HG03354 (cell line): ENCODE results near the gene EPN3.
A peak's percentile ranks its signal among the peaks of the same experiment; 100 is the strongest.

Experiments
- ATAC-seq: cut with Tn5 transposase; IDR thresholded peaks from one replicate; pipeline ENCODE4 v1.9.1; 2021; ENCODE audit warnings: mild to moderate bottlenecking; ENCODE audit not compliant: unreplicated experiment, poor library complexity, severe bottlenecking

EPN3 gene

DNA sequence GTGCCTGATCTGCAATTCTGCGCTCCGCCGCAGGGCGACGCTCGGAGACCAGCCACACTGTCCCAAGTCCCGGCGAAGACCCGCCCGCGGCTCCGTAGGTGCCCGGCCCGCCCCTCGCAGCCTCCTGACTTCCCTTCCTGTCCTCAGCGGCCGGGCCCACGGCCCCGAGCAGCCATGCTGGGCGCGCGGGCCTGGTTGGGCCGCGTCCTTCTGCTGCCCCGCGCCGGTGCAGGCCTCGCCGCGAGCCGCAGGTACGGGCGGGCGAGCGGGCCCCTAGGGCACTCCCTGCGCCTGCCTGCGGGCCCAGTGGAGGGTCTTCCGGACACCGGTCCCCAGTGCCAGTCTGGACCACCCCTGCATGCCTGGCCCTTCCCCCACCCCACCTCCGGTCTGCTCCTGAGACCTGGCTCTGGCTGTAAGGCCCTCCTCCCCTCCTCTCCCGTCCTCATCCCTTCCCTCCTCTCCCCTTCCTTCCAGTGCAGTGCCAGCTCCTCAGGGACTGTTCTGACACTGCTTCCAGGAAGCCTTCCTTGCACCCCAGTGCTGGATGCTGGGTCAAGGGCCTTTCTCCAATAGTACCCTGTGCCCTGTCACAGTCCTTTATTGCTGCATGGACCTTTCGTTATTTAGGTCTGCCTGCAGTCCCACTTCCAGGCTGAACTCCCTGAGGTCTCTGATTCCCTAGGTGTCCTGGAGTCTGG lies 14.7 kb downstream of the EPN3 start, which contains the start of gene SPATA20:
SPATA20 (plus strand) TSS at position 140 of the 701 bp plus-strand sequence; CDS start at position 175, 35 bp downstream.
- ATAC-seq: peak; percentile 80

DNA sequence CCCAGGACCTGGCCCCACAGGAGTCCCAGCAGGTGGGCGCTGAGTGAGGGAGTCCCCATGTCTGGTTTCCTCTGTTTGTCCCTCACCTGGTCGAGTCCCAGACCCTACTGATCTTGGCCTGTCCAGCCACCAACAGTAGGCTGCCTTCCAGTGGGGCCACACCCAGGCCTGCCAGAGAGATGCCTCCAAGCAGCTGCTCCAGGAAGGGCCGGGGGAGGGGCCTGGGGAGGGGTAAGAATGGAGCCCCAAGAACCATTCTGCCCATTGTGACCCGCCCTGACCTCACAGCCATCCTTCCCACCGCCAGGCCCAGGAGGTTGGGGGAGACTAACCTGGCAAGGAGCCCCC lies 15.2 kb downstream of the EPN3 start:
- no peak for ATAC-seq

GRCh38 chr17:50548831-50549230 lies 16.3 kb downstream of the EPN3 start:
- ATAC-seq: no peak

DNA sequence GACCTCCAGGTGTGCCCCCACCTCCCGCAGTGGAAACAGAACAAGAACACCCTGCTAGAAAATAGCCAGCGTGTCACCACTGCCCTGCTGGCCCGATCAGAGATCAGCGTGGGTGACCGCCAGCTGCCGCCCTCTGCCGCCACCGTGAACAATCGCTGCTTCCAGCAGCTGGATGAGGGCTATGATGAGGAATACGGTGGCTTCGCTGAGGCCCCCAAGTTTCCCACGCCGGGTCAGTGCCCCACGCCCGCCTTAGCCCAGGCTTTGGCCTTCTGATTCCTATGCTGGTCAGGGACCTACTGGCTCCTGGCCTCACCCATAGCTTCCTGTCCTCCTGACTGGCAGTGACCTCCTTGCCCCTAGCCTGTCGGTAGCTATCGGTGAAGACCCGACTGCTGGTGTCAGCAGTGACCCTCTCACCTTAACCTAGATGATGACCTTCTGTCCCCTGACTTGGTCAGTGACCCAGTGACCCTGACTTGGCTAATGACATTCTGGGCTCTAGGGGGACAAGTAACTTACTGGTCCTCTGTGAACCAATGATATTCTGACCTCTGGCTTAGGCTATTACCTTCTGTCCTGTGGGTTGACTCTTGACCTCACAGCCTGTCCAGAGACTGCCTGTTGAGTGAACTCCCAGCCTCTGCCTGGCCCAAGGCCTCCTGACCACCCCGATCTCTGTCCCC lies 16.9 kb downstream of the EPN3 start:
- no peak for ATAC-seq

DNA sequence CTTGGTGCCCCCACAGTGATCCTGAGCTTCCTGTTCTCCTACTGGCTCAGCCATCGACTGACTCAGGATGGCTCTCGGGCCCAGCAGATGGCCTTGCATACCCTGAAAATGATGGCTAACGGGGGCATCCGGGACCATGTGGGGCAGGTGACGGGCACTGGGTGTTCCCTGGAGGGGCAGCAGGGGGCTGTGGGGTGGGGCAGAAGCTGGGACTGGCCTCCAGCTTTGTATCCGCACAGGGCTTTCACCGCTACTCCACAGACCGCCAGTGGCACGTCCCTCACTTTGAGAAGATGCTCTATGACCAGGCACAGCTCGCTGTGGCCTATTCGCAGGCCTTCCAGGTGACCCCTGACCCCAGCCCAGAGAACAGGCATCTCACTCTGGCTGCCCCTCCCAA lies 17.4 kb downstream of the EPN3 start:
- no peak for ATAC-seq

GRCh38 chr17:50550661-50551432 lies 18.3 kb downstream of the EPN3 start:
- no peak for ATAC-seq

DNA sequence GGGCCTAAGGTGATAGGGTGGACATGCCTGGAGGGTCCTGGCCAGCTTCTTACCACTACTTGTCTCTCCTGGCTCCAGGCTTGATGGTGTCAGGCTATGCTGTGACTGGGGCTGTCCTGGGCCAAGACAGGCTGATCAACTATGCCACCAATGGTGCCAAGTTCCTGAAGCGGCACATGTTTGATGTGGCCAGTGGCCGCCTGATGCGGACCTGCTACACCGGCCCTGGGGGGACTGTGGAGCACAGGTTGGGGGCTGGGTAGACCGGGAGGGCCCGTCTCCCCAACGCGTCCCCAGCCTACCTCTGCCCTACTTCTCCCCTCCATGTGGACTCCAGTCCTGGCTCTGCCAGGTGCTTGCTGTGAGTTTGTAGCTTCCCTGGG lies 18.9 kb downstream of the EPN3 start:
- no peak for ATAC-seq

- no peak for ATAC-seq
These were observed 19.3 kb downstream of the EPN3 start for GRCh38 chr17:50551884-50552283.

- ATAC-seq: no peak
These were observed 21.7 kb downstream of the EPN3 start for GRCh38 chr17:50554201-50554600.

GRCh38 chr17:50556803-50557202 lies 24.3 kb downstream of the EPN3 start:
- no peak for ATAC-seq

GRCh38 chr17:50557630-50558029 lies 25.1 kb downstream of the EPN3 start:
- no peak for ATAC-seq

DNA sequence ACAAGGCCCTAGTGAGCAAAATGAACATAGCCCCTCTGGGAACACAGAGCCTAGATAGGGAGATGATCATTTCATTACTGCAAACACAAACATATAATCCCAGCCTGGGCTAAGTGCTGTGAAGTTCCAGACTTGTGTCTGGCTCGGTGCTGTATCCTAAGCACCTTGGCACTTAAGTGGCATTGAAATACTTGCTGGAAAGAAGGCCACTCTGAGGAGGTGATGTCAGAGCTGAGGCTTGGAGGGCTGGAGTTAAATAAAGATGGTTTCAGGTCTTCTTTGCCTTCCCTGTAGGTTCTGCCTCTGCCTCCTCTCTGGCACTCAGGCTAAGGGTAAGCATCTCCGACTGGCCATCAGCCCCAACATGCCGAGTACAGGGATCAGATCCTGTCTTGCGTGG lies 25.6 kb downstream of the EPN3 start:
- no peak for ATAC-seq

- ATAC-seq: no peak
These were observed 26.0 kb downstream of the EPN3 start for GRCh38 chr17:50558581-50558940.

DNA sequence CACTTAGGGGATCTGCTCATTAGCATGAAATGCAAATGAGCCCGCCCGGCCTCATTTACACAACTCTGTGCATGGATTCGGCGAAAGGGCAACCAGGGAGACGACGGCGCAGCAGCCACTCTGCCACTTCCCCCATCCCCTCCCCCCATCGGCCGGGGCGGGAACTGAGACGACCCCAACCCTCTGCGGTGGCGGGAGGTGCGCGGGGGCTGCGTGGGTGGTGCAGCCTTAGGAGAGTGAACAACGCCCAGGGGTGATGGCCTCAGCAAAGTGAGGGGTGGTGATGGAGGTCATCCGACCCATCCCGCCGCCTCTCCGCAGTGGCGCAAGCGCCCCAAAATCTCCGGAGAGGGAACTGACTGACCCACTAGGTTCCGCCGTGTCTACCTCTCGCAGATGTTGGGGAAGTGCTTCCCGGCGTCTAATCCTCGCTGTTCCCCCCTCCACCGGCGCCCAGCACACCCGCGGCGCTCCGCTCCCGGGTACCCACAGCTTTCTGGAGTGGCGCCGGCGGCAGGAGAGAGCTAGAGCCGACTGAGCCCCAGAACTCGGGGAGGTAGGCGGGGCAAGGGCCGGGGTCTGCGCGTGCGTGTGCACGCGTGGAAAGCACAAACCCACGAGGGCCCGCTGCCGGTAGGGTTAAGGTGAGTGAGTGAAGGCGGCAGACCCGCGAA lies 26.5 kb downstream of the EPN3 start:
- no peak for ATAC-seq

- ATAC-seq: no peak
These were observed 27.2 kb downstream of the EPN3 start for GRCh38 chr17:50559674-50560184.

DNA sequence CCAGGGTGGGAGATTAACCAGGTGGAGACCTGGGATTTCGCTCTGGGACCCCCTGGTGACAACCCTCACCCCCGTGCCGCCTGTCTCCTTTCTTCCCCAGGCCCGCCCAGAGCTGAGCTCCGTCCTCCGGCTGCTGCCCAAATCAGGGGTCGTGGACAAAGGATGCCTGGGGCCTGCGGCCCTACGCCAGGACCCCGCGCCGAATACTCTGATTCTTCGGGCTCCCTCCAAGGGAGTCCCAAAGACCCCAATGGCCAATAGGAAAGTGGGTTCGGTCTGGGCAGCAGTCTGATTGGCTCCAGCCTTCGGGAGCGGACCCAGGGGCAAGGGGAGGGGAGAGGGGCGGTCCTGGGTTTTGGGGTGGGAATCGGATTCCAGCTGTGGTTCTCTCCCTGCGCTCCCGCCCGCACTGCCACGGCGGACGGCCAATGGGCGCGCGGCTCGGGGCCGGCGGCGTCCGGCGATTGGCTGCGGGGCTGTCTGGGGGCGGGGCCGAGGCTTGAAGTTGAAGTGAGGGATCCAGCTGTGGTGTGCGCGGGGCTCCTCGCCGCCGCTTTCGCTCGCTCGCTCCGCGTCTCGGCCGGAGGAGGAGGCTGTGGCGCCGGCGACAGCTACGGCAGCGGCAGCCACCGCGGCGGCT lies 27.8 kb downstream of the EPN3 start, which contains the start of gene CACNA1G:
CACNA1G (plus strand) TSS at position 531 of the 640 bp plus-strand sequence. CDS start 745 bp downstream, outside the sequence.
- peak; percentile 93 for ATAC-seq

GRCh38 chr17:50560931-50561745 lies 28.6 kb downstream of the EPN3 start:
- no peak for ATAC-seq

DNA sequence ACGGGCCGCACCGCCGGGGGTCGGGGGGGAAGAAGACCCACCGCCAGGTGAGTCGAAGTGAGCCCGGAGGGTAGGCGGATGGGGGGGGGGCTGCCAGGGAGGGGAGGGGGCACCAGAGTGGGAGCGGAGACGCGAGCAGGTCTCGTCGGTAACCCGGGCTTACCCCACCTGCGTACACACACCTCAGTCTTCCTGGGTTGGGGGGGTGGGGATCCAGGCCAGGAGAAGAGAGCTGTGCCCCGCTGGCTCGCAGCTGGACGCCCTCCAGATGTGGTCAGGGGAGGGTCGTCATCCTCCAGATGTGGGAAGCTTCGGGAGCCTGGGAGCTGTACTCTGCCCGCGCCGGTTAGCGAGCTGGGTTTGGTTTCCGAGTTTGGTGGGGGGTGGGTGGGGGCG lies 29.2 kb downstream of the EPN3 start:
- ATAC-seq: no peak
